DMS 273 (cell line): Measurements from ENCODE around the gene SPATS2L.
A peak's percentile ranks its signal among the peaks of the same experiment; 100 is the strongest.

Source experiments
- DNase-seq: peaks from one replicate; lab custom pipeline; 2025; ENCODE audit not compliant: unreplicated experiment; lab: John Stamatoyannopoulos, UW

Gene SPATS2L

DNA sequence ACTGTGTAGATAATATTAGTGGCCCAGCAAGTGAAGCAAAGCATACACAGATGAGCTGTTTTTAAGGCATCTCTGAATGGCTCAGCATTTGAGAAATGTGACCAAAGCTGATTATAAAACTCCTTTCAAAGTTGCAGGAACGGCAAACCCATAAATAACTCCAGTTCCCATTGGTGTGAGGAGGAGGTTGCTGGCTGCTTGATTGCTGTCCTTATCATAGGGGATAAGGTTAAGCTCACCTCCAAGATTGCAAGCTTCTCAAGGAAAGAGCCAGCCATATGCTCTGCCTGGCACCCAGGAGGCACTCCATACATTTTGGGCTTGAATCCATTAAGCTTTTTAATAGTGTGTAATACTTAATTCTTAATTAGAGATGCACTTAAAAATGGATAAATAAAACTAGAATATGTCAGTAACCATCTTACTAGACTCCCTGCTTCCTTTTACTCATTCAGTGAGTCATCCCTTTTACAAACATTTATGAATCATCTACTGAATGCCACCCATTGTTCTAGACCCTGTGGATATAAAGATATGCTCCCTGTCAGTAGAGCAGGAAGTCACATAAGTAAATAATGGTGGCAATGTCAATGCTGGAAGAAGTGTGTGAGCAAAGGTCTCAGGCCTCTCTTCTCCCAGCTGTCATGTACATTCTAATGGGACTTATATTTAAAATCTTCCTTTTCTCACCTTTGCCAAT, 99.3 kb downstream of the SPATS2L start:
- peak; percentile 9 for DNase-seq

DNA sequence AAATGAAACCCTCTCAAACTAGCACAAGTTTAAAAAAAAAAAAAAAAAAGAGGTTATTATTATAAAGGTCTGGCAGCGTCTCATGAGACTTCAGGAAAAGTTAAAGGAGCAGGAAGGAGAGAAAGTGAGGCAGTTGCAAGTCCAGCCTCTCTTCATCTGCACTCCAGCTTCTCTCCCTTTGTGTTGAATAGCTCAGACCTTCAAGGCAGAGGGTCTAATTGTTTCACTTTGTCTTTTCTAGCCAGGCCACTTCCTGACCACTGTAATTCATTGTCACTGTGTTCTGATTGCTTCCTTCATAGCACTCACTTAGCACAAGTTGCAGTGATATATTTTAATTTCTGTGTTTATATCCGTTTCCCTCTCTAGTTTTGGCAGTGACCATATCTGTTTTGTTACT, 99.9 kb downstream of the SPATS2L start:
- no peak for DNase-seq

DNA sequence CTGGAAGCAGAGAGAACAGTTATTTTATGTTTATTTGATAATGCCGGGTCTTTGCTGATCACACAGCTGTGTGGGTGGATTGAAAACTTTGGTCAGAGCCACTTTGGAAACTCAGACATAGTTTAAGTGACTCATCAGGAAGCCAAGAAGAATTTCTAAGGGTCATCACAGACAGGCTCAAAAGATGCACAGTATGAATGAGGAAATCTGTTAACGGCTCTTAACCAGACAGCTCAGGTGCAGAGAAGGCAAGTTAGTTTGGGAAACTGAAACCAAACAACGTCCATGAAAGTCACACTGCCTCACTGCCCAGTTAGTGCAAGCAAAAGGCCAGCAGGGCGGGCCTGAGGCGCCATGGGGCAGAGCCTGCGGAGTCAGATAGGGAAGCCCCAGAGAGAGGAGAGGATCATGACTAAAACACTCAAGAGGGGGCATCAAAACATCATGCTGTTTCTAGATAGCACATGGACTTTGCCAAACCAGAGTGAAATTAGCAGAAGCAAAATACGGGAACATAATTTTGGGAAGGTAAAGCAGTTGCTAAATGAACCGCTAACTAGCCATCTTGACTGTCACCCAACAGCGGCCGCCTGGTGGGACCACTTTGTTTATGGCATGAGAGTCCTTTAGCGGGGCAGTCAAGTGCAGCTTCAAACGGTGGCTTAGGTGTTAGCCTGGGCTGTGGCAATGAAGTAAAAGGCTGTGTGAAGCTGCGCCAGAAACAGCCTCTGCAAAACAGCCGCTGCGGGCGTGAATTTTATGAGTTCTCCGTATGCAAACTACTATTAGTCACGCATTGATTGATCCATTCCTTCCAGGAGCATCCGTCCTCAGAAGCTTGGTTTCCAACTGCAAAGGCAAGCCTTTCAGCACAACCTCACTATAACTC, 102.2 kb downstream of the SPATS2L start:
- DNase-seq = no peak

- DNase-seq = no peak
Observed at GRCh38 chr2:200411831-200412230, 105.3 kb downstream of the SPATS2L start.

- DNase-seq = no peak
Observed at GRCh38 chr2:200414367-200414766, 107.9 kb downstream of the SPATS2L start.

- DNase-seq = no peak
Observed at GRCh38 chr2:200415455-200415854, 109.0 kb downstream of the SPATS2L start.

DNA sequence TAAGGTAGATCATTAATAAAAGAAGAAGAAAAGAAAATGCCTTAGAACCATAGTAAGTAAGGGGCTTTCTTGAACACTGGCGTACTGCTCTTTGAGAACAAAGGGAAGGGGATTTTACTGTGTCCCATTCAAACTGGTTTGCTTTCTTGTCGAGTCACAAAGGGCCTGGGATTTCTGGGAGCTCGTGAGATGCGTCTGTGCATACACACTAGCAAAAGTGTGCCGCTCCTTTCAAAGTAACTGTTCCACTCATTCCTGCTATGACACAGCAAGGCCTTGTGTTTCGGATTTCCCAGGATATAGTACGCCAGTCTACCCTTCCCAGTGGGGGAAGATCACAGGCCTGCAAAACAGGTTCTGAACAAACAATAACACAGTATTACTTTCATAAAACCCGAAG, 110.4 kb downstream of the SPATS2L start:
- no peak for DNase-seq

DNA sequence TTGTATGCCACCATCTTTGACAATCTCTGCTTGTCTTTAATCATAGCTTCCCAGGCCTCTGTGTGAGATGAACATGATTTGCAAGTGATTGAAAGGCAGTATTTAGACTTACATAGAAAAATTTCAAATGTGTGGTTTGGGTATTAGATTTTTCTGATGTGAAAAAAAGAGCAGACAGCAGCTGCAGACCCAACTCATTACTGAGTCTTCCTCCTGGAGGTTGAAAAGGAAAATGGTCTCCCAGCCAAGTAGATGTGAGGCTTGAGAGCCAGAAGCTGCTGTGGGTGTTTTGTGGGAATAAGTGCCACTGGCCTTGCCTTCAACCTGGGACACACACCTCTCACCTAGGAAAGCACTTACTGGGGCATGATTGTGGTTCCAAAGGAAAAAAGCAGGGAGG, 110.9 kb downstream of the SPATS2L start:
- no peak for DNase-seq

- no peak for DNase-seq
Observed at GRCh38 chr2:200418399-200418798, 111.9 kb downstream of the SPATS2L start.

GRCh38 chr2:200419325-200419724, 112.8 kb downstream of the SPATS2L start:
- DNase-seq = no peak

- DNase-seq = no peak
Observed at GRCh38 chr2:200421270-200421669, 114.8 kb downstream of the SPATS2L start.

- no peak for DNase-seq
Observed at GRCh38 chr2:200422071-200422470, 115.6 kb downstream of the SPATS2L start.

- no peak for DNase-seq
Observed at GRCh38 chr2:200422532-200423261, 116.2 kb downstream of the SPATS2L start.

DNA sequence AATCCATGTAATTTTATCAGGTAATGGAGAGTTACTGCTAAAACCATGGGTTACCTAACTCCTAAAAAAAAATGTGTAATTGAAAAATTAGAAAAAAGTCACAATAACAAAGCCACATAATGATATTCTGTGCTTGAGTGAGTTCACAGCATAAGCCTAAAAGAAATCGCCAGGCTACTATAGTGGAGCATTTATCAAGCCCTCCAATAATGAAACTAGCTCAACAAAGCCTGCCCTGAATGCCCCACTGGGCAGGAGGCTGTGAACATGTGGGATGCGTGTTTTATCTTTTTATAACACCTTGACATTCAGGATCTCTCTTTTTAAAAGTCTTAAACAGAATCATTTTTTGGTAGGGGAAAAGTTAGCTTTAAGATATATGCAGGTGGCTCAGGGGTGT, 117.0 kb downstream of the SPATS2L start:
- DNase-seq = no peak

- DNase-seq = no peak
Observed at GRCh38 chr2:200425026-200425821, 118.7 kb downstream of the SPATS2L start.

DNA sequence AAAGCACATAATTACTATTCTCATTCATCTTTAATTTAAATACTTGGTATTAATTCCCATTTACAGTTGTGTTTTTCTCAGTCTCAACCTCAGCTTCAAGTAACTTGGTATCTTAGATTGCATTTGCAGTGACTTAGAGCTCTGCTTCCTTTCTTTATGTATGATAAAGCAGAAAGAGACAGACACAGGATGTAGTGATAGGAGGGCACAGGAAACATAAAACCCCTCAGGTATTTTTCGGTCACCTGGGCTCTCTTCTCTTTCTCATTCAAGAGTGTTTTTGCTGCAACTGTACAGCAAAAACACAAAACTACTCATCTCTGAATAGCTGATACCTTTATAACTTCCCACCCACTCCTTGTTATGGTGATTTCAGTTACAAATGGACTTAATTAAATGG, 120.3 kb downstream of the SPATS2L start:
- no peak for DNase-seq

DNA sequence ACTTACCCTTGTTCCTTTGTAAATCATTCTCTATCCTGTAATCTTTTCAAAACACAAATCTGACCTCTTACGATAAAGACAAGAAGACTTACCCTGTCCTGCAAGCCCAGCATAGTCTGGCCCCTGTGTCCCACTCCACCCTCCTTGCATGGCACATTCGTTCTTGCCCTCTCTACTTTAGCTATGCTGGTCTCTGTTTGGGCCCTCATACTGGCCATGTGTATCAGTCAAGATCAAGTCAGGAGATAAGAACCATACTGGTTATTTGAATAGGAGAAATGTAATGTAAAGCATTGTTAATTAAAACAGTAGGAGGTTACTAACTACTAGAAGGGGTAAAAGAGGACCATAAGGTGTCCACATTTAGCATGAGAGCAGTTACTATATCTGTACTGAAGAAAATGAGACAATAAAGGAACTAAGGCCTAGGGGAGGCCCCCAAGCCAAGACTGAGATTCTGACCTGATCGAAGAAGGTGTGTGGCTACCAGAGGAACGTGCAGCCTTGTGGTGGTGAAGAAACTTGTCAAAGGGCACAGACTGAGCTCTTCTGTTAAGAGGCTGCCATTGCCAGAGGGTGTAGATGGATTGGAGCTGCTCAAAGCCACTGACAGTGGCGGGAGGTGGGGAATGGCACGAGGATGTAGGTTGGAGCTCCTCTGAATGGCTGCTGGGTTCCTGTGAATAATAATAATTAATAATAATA, 122.6 kb downstream of the SPATS2L start:
- DNase-seq = no peak

DNA sequence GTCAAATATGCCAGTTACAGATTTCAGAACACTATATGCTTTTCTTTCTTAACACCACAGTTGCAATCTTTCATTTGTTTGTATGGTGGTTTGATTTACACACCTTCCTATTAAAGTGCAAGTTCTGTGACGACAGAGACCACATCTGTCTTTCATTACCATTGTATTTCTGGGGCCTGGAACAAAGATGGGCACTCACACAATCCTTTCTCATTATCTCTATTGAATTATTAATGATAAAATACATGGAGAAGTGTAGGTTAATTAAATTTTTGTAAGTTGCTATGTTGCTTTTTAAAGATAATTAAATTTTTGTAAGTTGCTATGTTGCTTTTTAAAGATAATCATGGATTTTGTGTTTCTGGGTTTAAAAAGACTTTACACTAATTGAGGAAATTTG, 123.5 kb downstream of the SPATS2L start:
- DNase-seq = no peak

DNA sequence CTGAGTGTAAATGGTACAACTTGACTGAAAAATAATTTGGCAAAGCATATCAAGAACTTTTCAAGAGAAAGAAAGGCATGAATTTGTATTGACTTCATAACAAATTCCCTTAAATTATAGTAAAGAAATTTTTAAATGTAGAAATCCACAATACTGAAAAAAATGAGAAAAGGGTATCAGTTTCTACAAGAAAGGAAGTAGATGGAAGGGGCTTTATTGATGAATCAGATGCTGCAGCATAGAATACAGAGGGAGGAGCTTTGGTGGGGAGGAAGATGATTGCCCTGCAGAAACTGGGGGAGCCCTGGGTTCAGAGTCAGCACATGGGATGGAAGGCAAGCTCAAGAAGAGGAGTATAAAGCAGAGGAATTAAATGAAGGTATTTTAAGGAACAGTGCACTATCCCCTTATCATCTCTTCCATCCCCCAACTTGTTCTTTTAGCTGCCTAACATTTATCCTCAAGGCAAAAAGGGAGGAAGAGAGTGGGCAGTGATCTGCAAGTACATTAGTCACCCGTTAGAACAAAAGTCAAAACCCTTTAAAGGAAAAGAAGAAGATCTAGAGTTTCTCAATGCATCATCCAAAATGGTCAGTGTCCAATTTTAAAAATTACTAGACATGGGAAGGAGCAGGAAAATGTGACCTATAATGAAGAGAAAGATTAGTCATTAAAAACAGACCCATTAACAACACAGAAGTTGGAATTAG, 125.7 kb downstream of the SPATS2L start:
- no peak for DNase-seq

DNA sequence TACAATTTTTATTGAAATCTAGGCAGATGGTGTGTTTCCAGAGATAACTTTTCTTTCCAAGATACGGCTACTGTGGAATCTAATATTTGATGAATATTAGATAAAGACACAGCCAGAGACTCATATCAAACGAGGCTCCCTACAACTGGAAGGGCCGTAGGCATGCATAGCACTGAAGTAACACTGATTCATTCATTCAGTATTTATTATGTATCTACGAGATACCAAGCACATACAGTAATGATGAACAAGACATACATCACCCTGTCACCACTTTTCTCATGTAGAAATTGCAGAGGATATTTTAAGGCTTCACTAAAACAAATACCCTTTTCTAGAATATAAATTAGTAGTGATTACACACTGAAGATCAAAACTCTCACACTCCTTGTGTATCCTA, 128.9 kb downstream of the SPATS2L start:
- no peak for DNase-seq
